Mesothelial cell of epicardium (in vitro differentiated cells): ENCODE measurements around the gene RAP1GDS1. TPM values are rescaled to one million over a fixed set of nuclear protein-coding genes. Genes with fewer than 3 reads are reported as not detected.

Source experiments
- DNase-seq, 2 experiments: peaks; one replicate each; pipeline ENCODE4 v3.0.0; 2021; ENCODE audit warnings: low spot score in 2 of 2; ENCODE audit not compliant: unreplicated experiment in 2 of 2
- H3K27ac Mint-ChIP-seq: 2 replicates; pipeline ENCODE4 v1.8.0; 2021; ENCODE audit warnings: mixed read lengths
- H3K27me3 Mint-ChIP-seq: 2 replicates; pipeline ENCODE4 v1.8.0; 2021; ENCODE audit warnings: low read depth, mixed read lengths
- H3K36me3 Mint-ChIP-seq: 2 replicates; pipeline ENCODE4 v1.8.0; 2021; ENCODE audit warnings: mixed read lengths
- H3K4me1 Mint-ChIP-seq: 2 replicates; pipeline ENCODE4 v1.8.0; 2021; ENCODE audit warnings: mixed read lengths
- H3K4me3 Mint-ChIP-seq: 2 replicates; pipeline ENCODE4 v1.8.0; 2021; ENCODE audit warnings: mild to moderate bottlenecking, moderate library complexity, mixed read lengths
- H3K9me3 Mint-ChIP-seq: 2 replicates; pipeline ENCODE4 v1.8.0; 2021; ENCODE audit warnings: mixed read lengths
- CTCF ChIP-seq: fragments of 200-600 bp; sonication (generic); IDR thresholded peaks from one replicate; pipeline ENCODE4 v1.5.0; 2021; ENCODE audit warnings: antibody characterized with exemption; ENCODE audit not compliant: unreplicated experiment
- total RNA-seq: library from RNA; stranded (reverse); gene quantifications from 3 replicates; pipeline ENCODE4 v1.2.1, GENCODE V29; 2021

RAP1GDS1 gene
- total RNA-seq, 1 donor from 2014 or later: 22.7 TPM

- Mint-ChIP-seq H3K4me1 (no peaks in the 10 kb centered on the region), H3K27ac (no peak overlapping the region), H3K36me3 (peaks cover 46% of the 10 kb centered on the region), H3K27me3 (no peaks in the 10 kb centered on the region), H3K9me3 (peaks cover 39% of the 10 kb centered on the region), H3K4me3 (no peak overlapping the region)
- no peak for TF ChIP-seq CTCF
- no peak for DNase-seq
These were observed 161.8 kb downstream of the RAP1GDS1 start for GRCh38 chr4:98423009-98423408.

- Mint-ChIP-seq H3K9me3 (peaks cover 25% of the 10 kb centered on the region), H3K4me1 (no peaks in the 10 kb centered on the region), H3K36me3 (peaks cover 10% of the 10 kb centered on the region), H3K4me3 (no peak overlapping the region), H3K27ac (no peak overlapping the region), H3K27me3 (no peaks in the 10 kb centered on the region)
- no peak for TF ChIP-seq CTCF
- DNase-seq: no peak
These were observed 169.7 kb downstream of the RAP1GDS1 start for GRCh38 chr4:98430708-98431403.

- H3K4me3 Mint-ChIP-seq: no peak overlapping the region
- H3K27ac Mint-ChIP-seq: no peak overlapping the region
- H3K27me3 Mint-ChIP-seq: no peaks in the 10 kb centered on the region
- H3K36me3 Mint-ChIP-seq: peaks cover 14% of the 10 kb centered on the region
- DNase-seq: no peak
- peaks cover 6% of the 10 kb centered on the region for H3K9me3 Mint-ChIP-seq
- no peak for TF ChIP-seq CTCF
- no peaks in the 10 kb centered on the region for H3K4me1 Mint-ChIP-seq
These were observed 172.5 kb downstream of the RAP1GDS1 start for GRCh38 chr4:98433691-98434090.

DNA sequence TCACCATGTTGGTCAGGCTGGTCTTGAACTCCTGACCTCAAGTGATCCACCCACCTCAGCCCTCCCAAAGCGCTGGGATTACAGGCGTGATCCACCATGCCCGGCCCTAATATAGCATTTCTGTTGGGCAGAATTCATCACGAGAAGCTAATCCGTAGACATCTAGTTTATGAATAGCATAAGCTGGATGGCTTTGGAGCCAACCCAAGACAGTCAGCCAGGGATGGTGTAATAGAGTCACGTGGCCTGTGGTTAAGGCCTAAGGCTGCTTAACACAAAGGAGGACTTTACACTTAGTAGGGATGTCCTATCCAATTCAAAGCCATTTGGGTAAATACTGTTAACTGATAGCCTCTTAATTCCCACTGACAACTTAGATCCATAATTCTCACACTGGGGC lies 173.6 kb downstream of the RAP1GDS1 start:
- TF ChIP-seq CTCF: no peak
- Mint-ChIP-seq H3K9me3 (peaks cover 6% of the 10 kb centered on the region), H3K4me1 (no peaks in the 10 kb centered on the region)

DNA sequence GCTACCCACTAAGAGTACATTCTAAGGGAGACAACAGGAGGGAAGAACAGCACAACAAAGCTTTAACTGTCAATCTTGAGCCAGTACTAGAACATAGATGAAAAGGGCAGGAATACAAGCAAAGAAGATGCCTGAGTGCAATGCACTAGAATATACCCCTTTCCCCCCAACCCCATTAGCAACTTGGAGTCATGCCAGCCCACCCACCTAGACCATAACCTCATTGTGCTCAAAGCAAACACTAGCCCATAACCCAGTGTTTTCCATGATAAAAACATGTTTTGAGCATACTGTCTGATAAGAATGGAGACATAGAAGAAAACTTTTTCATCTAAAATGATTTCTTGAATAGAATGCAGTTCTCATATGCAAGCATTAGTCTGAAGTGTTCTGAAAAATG lies 183.2 kb downstream of the RAP1GDS1 start:
- H3K9me3 Mint-ChIP-seq: no peaks in the 10 kb centered on the region
- DNase-seq: no peak
- H3K4me3 Mint-ChIP-seq: no peak overlapping the region
- no peaks in the 10 kb centered on the region for H3K27me3 Mint-ChIP-seq
- no peak overlapping the region for H3K27ac Mint-ChIP-seq
- no peaks in the 10 kb centered on the region for H3K4me1 Mint-ChIP-seq
- peaks cover 12% of the 10 kb centered on the region for H3K36me3 Mint-ChIP-seq
- TF ChIP-seq CTCF: no peak

More for the DNA sequence above, 173.6 kb downstream of the RAP1GDS1 start:
- no peak overlapping the region for H3K27ac Mint-ChIP-seq
- no peaks in the 10 kb centered on the region for H3K27me3 Mint-ChIP-seq
- DNase-seq: no peak
- peaks cover 17% of the 10 kb centered on the region for H3K36me3 Mint-ChIP-seq
- no peak overlapping the region for H3K4me3 Mint-ChIP-seq
